H9 (cell line): ENCODE measurements around the gene PUDP. TPM values are rescaled to one million over a fixed set of nuclear protein-coding genes. Genes with fewer than 3 reads are reported as not detected.

Experiments
- DNase-seq: peaks from one replicate; pipeline ENCODE4 v3.0.0-alpha.2; 2017
- H2AFZ ChIP-seq: one replicate; pipeline ENCODE4 v1.6.1; 2013; ENCODE audit warnings: mild to moderate bottlenecking, low read length, control low read depth, moderate library complexity
- H2AK5ac ChIP-seq: 2 replicates; pipeline ENCODE4 v1.6.1; 2013; ENCODE audit warnings: low read length, control low read depth, mixed read lengths; ENCODE audit not compliant: insufficient read length
- H2BK120ac ChIP-seq: one replicate; pipeline ENCODE4 v1.6.1; 2013; ENCODE audit warnings: low read depth, mild to moderate bottlenecking, low read length, control low read depth, inconsistent platforms; ENCODE audit not compliant: poor library complexity, severe bottlenecking
- H2BK12ac ChIP-seq: 2 replicates; pipeline ENCODE4 v1.6.1; 2013; ENCODE audit warnings: low read length, control low read depth, mixed read lengths, low read depth; ENCODE audit not compliant: insufficient read length
- H2BK15ac ChIP-seq: 2 replicates; pipeline ENCODE4 v1.6.1; 2013; ENCODE audit warnings: low read depth, low read length, control low read depth
- H2BK20ac ChIP-seq: one replicate; pipeline ENCODE4 v1.6.1; 2013; ENCODE audit warnings: low read depth, mild to moderate bottlenecking, low read length, control low read depth, inconsistent platforms; ENCODE audit not compliant: poor library complexity, severe bottlenecking
- H2BK5ac ChIP-seq: 2 replicates; pipeline ENCODE4 v1.6.1; 2013; ENCODE audit warnings: low read length, control low read depth, mixed read lengths; ENCODE audit not compliant: insufficient read length
- H3K14ac ChIP-seq: 2 replicates; pipeline ENCODE4 v1.6.1; 2013; ENCODE audit warnings: low read length, control low read depth; ENCODE audit not compliant: insufficient read depth
- H3K18ac ChIP-seq: 2 replicates; pipeline ENCODE4 v1.6.1; 2013; ENCODE audit warnings: low read depth, mild to moderate bottlenecking, mixed read lengths, low read length, control low read depth; ENCODE audit not compliant: insufficient read length
- H3K23ac ChIP-seq: 2 replicates; pipeline ENCODE4 v1.6.1; 2013; ENCODE audit warnings: low read length, control low read depth, mixed read lengths, low read depth; ENCODE audit not compliant: insufficient read length
- H3K23me2 ChIP-seq: 2 replicates; pipeline ENCODE4 v1.6.1; 2013; ENCODE audit warnings: low read depth, mild to moderate bottlenecking, mixed read lengths, low read length, control low read depth; ENCODE audit not compliant: insufficient read length, poor library complexity, severe bottlenecking
- H3K27ac ChIP-seq: 2 replicates; pipeline ENCODE4 v1.5.1; 2013; ENCODE audit warnings: low read length, control low read depth, mixed read lengths, low read depth; ENCODE audit not compliant: insufficient read length
- H3K27me3 ChIP-seq: 2 replicates; pipeline ENCODE4 v1.6.1; 2013; ENCODE audit warnings: low read length, control low read depth, inconsistent platforms; ENCODE audit not compliant: insufficient read depth
- H3K4ac ChIP-seq: 2 replicates; pipeline ENCODE4 v1.6.1; 2013; ENCODE audit warnings: low read depth, mild to moderate bottlenecking, control low read depth, inconsistent platforms, low read length, moderate library complexity
- H3K4me1 ChIP-seq: 2 replicates; pipeline ENCODE4 v1.6.1; 2013; ENCODE audit warnings: low read length, control low read depth, inconsistent platforms; ENCODE audit not compliant: insufficient read depth
- H3K4me2 ChIP-seq: 2 replicates; pipeline ENCODE4 v1.6.1; 2013; ENCODE audit warnings: low read length, control low read depth, mixed read lengths; ENCODE audit not compliant: insufficient read length, insufficient read depth
- H3K56ac ChIP-seq: 2 replicates; pipeline ENCODE4 v1.6.1; 2013; ENCODE audit warnings: low read depth, mild to moderate bottlenecking, mixed read lengths, low read length, control low read depth; ENCODE audit not compliant: insufficient read length
- H3K79me1 ChIP-seq: 2 replicates; pipeline ENCODE4 v1.6.1; 2013; ENCODE audit warnings: low read depth, mild to moderate bottlenecking, moderate library complexity, low read length, control low read depth, inconsistent platforms; ENCODE audit not compliant: insufficient read depth, poor library complexity, severe bottlenecking
- H3K79me2 ChIP-seq: 2 replicates; pipeline ENCODE4 v1.6.1; 2013; ENCODE audit warnings: low read length, control low read depth, inconsistent platforms; ENCODE audit not compliant: insufficient read depth
- H3K9ac ChIP-seq: 2 replicates; pipeline ENCODE4 v1.6.1; 2013; ENCODE audit warnings: low read length, control low read depth, mixed read lengths; ENCODE audit not compliant: insufficient read length; ENCODE audit errors: extremely low read depth
- H3K9me3 ChIP-seq: one replicate; pipeline ENCODE4 v1.6.1; 2013; ENCODE audit warnings: low read depth, low read length, inconsistent platforms; ENCODE audit not compliant: control insufficient read depth
- H3T11ph ChIP-seq: one replicate; pipeline ENCODE4 v1.6.1; 2013; ENCODE audit warnings: mild to moderate bottlenecking, low read length, control low read depth, inconsistent platforms
- H4K20me1 ChIP-seq: one replicate; pipeline ENCODE4 v1.6.1; 2013; ENCODE audit not compliant: control insufficient read depth, insufficient read length, insufficient read depth
- H4K5ac ChIP-seq: 2 replicates; pipeline ENCODE4 v1.6.1; 2013; ENCODE audit warnings: low read depth, mild to moderate bottlenecking, mixed read lengths, low read length, control low read depth; ENCODE audit not compliant: insufficient read length
- H4K8ac ChIP-seq: replicated peaks from 2 replicates; pipeline ENCODE4 v1.6.1; 2013; ENCODE audit warnings: low read length, control low read depth, mixed read lengths, low read depth; ENCODE audit not compliant: insufficient read length
- H4K91ac ChIP-seq: 2 replicates; pipeline ENCODE4 v1.6.1; 2013; ENCODE audit warnings: low read depth, mild to moderate bottlenecking, moderate library complexity, mixed read lengths, low read length, control low read depth; ENCODE audit not compliant: insufficient read length
- H3K27ac Mint-ChIP-seq, 3 experiments: 2 replicates in 2 of 3; 3 replicates in 1 of 3; pipeline ENCODE4 v1.8.0; 2020 to 2021; ENCODE audit warnings: mixed read lengths in 3 of 3, mild to moderate bottlenecking in 1 of 3, moderate library complexity in 1 of 3
- H3K27me3 Mint-ChIP-seq: 2 replicates; pipeline ENCODE4 v1.8.0; 2021; ENCODE audit warnings: low read depth, mild to moderate bottlenecking, moderate library complexity, mixed read lengths
- H3K36me3 Mint-ChIP-seq, 3 experiments: 2 replicates in 2 of 3; 3 replicates in 1 of 3; pipeline ENCODE4 v1.8.0; 2020 to 2021; ENCODE audit warnings: low read depth in 3 of 3, mixed read lengths in 3 of 3; ENCODE audit not compliant: insufficient read depth in 1 of 3
- H3K4me1 Mint-ChIP-seq, 2 experiments: 2 replicates each; pipeline ENCODE4 v1.8.0; 2020; ENCODE audit warnings: mixed read lengths in 2 of 2
- H3K4me3 Mint-ChIP-seq, 2 experiments: 2 replicates in 1 of 2; 3 replicates in 1 of 2; pipeline ENCODE4 v1.8.0; 2020 to 2021; ENCODE audit warnings: mild to moderate bottlenecking in 2 of 2, mixed read lengths in 2 of 2, moderate library complexity in 1 of 2
- H3K9me3 Mint-ChIP-seq, 2 experiments: 2 replicates in 1 of 2; 3 replicates in 1 of 2; pipeline ENCODE4 v1.8.0; 2020; ENCODE audit warnings: mild to moderate bottlenecking in 2 of 2, mixed read lengths in 2 of 2, moderate library complexity in 1 of 2
- WGBS: extraction: QIAGEN DNeasy Blood & Tissue Kit; methylation state at CpG from one replicate; pipeline ENCODE4 v1.1.7; 2013; ENCODE audit warnings: missing lambda C conversion rate, low lambda C conversion rate, mixed read lengths; ENCODE audit not compliant: insufficient read length; ENCODE audit errors: extremely low coverage; 5-methylcytosine and 5-hydroxymethylcytosine counted together
- total RNA-seq: library from RNA; stranded (reverse); gene quantifications from 2 replicates; pipeline ENCODE4 v1.2.1, GENCODE V29; 2021
- TF ChIP-seq, protein P1 (sequence below): fragments of 200-600 bp; sonication (generic); conservative IDR thresholded peaks from 3 replicates; pipeline ENCODE4 v1.8.0; 2021; ENCODE audit warnings: antibody characterized with exemption, mild to moderate bottlenecking

The PUDP gene
- total RNA-seq, 1 experiment from 2014 or later, result 46.3 TPM

DNA sequence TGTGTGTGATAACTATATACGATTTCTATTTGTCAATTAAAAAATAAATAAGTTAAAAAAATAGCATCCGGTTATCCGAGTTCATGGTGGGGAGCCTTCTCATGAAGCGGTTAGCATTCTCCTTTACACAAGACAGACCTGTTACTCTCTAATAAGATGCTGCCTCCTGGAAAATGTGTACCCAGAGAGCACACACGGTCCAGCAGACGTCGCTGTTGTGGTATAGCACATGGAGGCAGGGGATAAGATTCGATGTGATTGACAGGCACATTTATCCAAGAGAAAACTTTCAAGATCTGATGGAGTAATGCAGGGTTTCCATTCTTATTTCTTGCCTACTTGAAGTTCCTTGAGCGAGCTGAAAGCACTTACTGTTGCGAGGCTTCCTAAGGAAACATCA lies 63.1 kb downstream of the PUDP start:
- Histone ChIP-seq H3K4me1 (peaks cover 2% of the 10 kb centered on the region), H4K20me1 (no peaks in the 10 kb centered on the region), H3K56ac (no peak overlapping the region), H3K9me3 (no peaks in the 10 kb centered on the region), H3K27me3 (no peaks in the 10 kb centered on the region), H2BK15ac (no peak overlapping the region), H3K14ac (no peak overlapping the region), H2BK12ac (no peak overlapping the region), H2BK20ac (no peak overlapping the region), H3T11ph (no peak overlapping the region), H2BK5ac (no peak overlapping the region), H3K18ac (no peak overlapping the region), H3K79me1 (no peaks in the 10 kb centered on the region), H4K91ac (no peak overlapping the region), H4K8ac (no peak overlapping the region), H3K4ac (no peak overlapping the region), H2AK5ac (peak overlapping the region; percentile 14), H3K27ac (no peak overlapping the region), H2BK120ac (no peak overlapping the region), H3K23me2 (no peaks in the 10 kb centered on the region), H3K4me2 (no peak overlapping the region), H3K9ac (no peak overlapping the region), H3K23ac (no peak overlapping the region), H3K79me2 (no peaks in the 10 kb centered on the region), H2AFZ (no peak overlapping the region), H4K5ac (no peak overlapping the region)
- no peak overlapping the region for H3K4me3 Mint-ChIP-seq
- no CpG with 5 or more reads among the region's 10 CpGs for WGBS
- H3K9me3 Mint-ChIP-seq, result no peaks in the 10 kb centered on the region
- H3K36me3 Mint-ChIP-seq, result peaks cover 0 to 3% (median 0%) of the 10 kb centered on the region in 3 experiments; a peak in 3 of 7 replicates
- H3K27me3 Mint-ChIP-seq, result no peaks in the 10 kb centered on the region
- H3K27ac Mint-ChIP-seq, result no peak overlapping the region
- TF ChIP-seq, protein P1, sequence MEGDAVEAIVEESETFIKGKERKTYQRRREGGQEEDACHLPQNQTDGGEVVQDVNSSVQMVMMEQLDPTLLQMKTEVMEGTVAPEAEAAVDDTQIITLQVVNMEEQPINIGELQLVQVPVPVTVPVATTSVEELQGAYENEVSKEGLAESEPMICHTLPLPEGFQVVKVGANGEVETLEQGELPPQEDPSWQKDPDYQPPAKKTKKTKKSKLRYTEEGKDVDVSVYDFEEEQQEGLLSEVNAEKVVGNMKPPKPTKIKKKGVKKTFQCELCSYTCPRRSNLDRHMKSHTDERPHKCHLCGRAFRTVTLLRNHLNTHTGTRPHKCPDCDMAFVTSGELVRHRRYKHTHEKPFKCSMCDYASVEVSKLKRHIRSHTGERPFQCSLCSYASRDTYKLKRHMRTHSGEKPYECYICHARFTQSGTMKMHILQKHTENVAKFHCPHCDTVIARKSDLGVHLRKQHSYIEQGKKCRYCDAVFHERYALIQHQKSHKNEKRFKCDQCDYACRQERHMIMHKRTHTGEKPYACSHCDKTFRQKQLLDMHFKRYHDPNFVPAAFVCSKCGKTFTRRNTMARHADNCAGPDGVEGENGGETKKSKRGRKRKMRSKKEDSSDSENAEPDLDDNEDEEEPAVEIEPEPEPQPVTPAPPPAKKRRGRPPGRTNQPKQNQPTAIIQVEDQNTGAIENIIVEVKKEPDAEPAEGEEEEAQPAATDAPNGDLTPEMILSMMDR, result no peak
- no peak for DNase-seq
- peaks cover 29 to 43% of the 10 kb centered on the region in 2 experiments for H3K4me1 Mint-ChIP-seq
